GM12872 (cell line): Measurements from ENCODE around the gene MFSD1.

ENCODE experiments used
- CTCF ChIP-seq: IDR thresholded peaks from 3 replicates; pipeline ENCODE4 v1.5.1; 2011; ENCODE audit warnings: low read depth, mild to moderate bottlenecking, low read length, moderate library complexity; ENCODE audit not compliant: insufficient read depth

The MFSD1 gene

GRCh38 chr3:158801696-158802408, at the start of gene MFSD1:
MFSD1 (plus strand) TSS chr3:158802054; CDS start chr3:158802153, 99 bp downstream.
- no peak for TF ChIP-seq CTCF

- TF ChIP-seq CTCF = no peak
These were observed 48.0 kb upstream of the MFSD1 start for GRCh38 chr3:158753854-158754253.

GRCh38 chr3:158755421-158755820, 46.4 kb upstream of the MFSD1 start:
- no peak for TF ChIP-seq CTCF

GRCh38 chr3:158761350-158761749, 40.5 kb upstream of the MFSD1 start:
- no peak for TF ChIP-seq CTCF

GRCh38 chr3:158762701-158763100, 39.2 kb upstream of the MFSD1 start:
- TF ChIP-seq CTCF = no peak

- TF ChIP-seq CTCF = no peak
These were observed 38.4 kb upstream of the MFSD1 start for GRCh38 chr3:158763421-158763820.

GRCh38 chr3:158765518-158766205, 36.2 kb upstream of the MFSD1 start:
- no peak for TF ChIP-seq CTCF
